Measurements from ENCODE around the gene NOL12. TPM values are rescaled to one million over a fixed set of nuclear protein-coding genes. Genes with fewer than 3 reads are reported as not detected.
A peak's percentile ranks its signal among the peaks of the same experiment; 100 is the strongest.

The NOL12 gene
- polyA plus RNA-seq, 2 of the 4 experiments (the other 2 are of a cell fraction): 23.0 to 37.3 TPM

DNA sequence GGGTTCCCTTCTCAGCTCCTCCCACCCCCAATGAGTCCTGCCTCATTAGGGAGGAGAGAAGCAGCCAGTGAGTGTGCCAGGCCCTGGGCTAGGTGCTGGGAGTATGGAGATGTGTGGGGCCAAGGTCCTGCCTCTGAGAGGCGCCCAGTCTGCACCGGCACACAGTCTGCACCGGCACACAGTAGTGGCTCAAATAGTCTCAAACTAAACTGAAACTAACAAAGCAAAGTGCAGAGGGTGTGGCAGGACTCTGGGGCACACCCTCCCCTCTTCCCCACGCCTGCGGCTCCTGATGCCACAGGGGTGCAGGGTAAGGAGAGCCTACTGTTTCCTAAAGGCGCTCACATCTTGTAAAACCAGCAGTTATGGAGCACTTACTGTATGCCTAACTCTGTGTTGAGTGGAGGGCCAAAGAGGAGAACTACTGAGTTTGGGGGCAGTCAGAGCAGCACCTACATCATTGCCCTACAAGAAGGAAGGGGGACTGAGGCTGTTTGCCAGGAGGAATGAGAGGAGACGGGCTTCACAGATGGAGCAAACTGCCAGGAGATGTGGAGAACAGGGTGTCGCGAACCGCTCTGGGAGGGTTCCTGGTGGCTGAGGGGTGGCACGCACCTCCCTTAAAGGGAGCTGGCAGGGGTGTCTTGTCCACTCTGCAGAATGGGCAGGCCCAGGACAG is 47.6 kb upstream of the NOL12 start:
- DNase-seq (ENCODE audit: low read depth in 1 of 2, low spot score in 1 of 2) (no peak), ATAC-seq (peak in 1 of 2 experiments; percentile 7; a peak in 2 of 6 replicates), FAIRE-seq (no peak)
- H3K27ac ChIP-seq: peak overlapping the region in 1 of 2 experiments; percentile 93; a peak in 1 of 6 replicates
- H3K4me1 ChIP-seq: peaks cover 10% of the 10 kb centered on the region; the same call in 2 of the 3 replicates
- 81% methylated on average over 10 of the region's 11 CpGs for WGBS (ENCODE audit: missing lambda C conversion rate)
- ChIA-PET POLR2A (no interaction called here), CTCF (interaction anchor here (0.6 to 7.1 kb wide), 6 partner anchors 8 to 355 kb away, joined by 3 to 129 read pairs (median 4); partner anchors contain the start of genes GGA1 and PDXP)
- TF ChIP-seq EHF (CRISPR knock-in tag; IDR thresholded peaks at IDR 0.05) (no peak), ZSCAN20 (CRISPR knock-in tag; IDR thresholded peaks at IDR 0.05) (no peak), MYC (IDR thresholded peaks at IDR 0.05; ENCODE audit: borderline replicate concordance, low read length) (no peak), JUN (IDR thresholded peaks at IDR 0.05) (no peak), KDM1A (IDR thresholded peaks at IDR 0.05; ENCODE audit: low read depth) (no peak), NPAS2 (CRISPR knock-in tag; IDR thresholded peaks at IDR 0.05; ENCODE audit: borderline replicate concordance) (no peak), PBX3 (IDR thresholded peaks at IDR 0.05) (no peak)
- peak overlapping the region; percentile 82; the same call in 2 of the 3 replicates for H3K4me2 ChIP-seq
- no peaks in the 10 kb centered on the region for H3K9me3 ChIP-seq
- H3K4me3 ChIP-seq: no peak overlapping the region

DNA sequence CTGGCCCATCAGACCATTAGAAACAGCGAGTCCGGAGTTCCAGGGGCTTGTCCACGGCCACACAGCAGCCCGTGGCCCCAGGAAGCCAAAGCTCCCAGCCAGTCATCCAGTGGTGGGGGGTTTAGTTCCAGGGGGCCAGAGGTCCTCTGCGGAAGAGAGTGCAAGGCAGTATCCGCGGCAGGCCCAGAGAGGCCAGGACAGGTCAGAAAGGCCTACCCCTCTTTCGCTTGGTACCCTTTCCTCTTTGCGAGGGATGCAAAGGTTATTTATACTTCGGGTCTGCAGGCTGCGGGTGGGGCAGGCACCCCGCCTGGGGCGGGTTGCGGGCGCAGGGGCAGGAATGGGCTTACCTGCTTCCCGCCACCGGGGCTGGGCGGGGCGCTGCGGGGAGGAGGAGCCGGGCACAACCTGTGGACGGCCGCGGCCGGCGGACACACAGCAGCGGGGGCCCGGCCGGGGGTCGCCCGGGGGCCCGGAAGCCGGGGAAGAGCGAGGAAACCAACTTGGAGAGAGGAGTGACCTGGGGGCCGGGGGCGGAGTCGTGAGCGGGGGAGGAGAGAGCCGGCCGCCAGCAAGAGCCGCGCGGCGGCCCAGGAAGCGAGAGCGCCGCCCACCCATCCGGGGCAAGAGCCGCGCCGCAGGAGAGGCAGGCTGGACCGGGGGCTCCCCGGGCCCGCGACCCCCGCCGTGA is 46.9 kb upstream of the NOL12 start, which contains the start of gene SH3BP1:
Gene SH3BP1, plus strand, starts transcription at position 600 of the 691 bp plus-strand sequence. CDS start 119 bp downstream, outside the sequence.
- DNase-seq (ENCODE audit: low read depth in 1 of 2, low spot score in 1 of 2) (no peak), ATAC-seq (peak; percentile 14 to 50; a peak in 3 of 6 replicates), FAIRE-seq (no peak)
- Histone ChIP-seq H3K4me2 (peak within 1 kb of the TSS; percentile 82), H3K27ac (peak within 1 kb of the TSS; percentile 62 to 93), H3K4me3 (peak within 1 kb of the TSS; percentile 58), H3K9me3 (no peaks in the 10 kb centered on the region), H3K4me1 (peaks cover 10% of the 10 kb centered on the region; the same call in 2 of the 3 replicates)
- WGBS (ENCODE audit: missing lambda C conversion rate): 15% methylated on average over 4 of the region's 57 CpGs
- ChIA-PET POLR2A (no interaction called here), CTCF (interaction anchor here (1.2 to 7.1 kb wide), 2 partner anchors 9 to 19 kb away, joined by 5 to 129 read pairs; partner anchors contain the start of gene PDXP)
- no peak for TF ChIP-seq HES2 (IDR thresholded peaks at IDR 0.05)
- TF ChIP-seq PBX3 (IDR thresholded peaks at IDR 0.05): no peak
- no peak for TF ChIP-seq EHMT2 (IDR thresholded peaks at IDR 0.05; ENCODE audit: low read depth)
- TF ChIP-seq POLR2AphosphoS2 (conservative IDR thresholded peaks at IDR 0.05; ENCODE audit: low read length): no peak
- no peak for TF ChIP-seq MYC (IDR thresholded peaks at IDR 0.05; ENCODE audit: borderline replicate concordance, low read length)
- TF ChIP-seq, protein P1, sequence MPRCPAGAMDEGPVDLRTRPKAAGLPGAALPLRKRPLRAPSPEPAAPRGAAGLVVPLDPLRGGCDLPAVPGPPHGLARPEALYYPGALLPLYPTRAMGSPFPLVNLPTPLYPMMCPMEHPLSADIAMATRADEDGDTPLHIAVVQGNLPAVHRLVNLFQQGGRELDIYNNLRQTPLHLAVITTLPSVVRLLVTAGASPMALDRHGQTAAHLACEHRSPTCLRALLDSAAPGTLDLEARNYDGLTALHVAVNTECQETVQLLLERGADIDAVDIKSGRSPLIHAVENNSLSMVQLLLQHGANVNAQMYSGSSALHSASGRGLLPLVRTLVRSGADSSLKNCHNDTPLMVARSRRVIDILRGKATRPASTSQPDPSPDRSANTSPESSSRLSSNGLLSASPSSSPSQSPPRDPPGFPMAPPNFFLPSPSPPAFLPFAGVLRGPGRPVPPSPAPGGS (IDR thresholded peaks at IDR 0.05): no peak
- TF ChIP-seq RCOR1 (IDR thresholded peaks at IDR 0.05; ENCODE audit: low read depth, low read length): no peak
- no peak for TF ChIP-seq HOXB13 (CRISPR knock-in tag; IDR thresholded peaks at IDR 0.05; ENCODE audit: low read depth)
- no peak for TF ChIP-seq ZC3H11A (IDR thresholded peaks at IDR 0.05)
- TF ChIP-seq FOSL2 (IDR thresholded peaks at IDR 0.05): no peak
- TF ChIP-seq FOSL2 (CRISPR knock-in tag; IDR thresholded peaks at IDR 0.05): no peak
- TF ChIP-seq, protein P2, sequence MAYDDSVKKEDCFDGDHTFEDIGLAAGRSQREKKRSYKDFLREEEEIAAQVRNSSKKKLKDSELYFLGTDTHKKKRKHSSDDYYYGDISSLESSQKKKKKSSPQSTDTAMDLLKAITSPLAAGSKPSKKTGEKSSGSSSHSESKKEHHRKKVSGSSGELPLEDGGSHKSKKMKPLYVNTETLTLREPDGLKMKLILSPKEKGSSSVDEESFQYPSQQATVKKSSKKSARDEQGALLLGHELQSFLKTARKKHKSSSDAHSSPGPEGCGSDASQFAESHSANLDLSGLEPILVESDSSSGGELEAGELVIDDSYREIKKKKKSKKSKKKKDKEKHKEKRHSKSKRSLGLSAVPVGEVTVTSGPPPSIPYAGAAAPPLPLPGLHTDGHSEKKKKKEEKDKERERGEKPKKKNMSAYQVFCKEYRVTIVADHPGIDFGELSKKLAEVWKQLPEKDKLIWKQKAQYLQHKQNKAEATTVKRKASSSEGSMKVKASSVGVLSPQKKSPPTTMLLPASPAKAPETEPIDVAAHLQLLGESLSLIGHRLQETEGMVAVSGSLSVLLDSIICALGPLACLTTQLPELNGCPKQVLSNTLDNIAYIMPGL (CRISPR knock-in tag; IDR thresholded peaks at IDR 0.05; ENCODE audit: borderline replicate concordance): no peak
- TF ChIP-seq ZNF302 (CRISPR knock-in tag; IDR thresholded peaks at IDR 0.05): no peak
- TF ChIP-seq, protein P3, sequence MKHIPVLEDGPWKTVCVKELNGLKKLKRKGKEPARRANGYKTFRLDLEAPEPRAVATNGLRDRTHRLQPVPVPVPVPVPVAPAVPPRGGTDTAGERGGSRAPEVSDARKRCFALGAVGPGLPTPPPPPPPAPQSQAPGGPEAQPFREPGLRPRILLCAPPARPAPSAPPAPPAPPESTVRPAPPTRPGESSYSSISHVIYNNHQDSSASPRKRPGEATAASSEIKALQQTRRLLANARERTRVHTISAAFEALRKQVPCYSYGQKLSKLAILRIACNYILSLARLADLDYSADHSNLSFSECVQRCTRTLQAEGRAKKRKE (CRISPR knock-in tag; IDR thresholded peaks at IDR 0.05; ENCODE audit: low read depth): no peak
- no peak for TF ChIP-seq ZSCAN20 (CRISPR knock-in tag; IDR thresholded peaks at IDR 0.05)
- TF ChIP-seq JUN (IDR thresholded peaks at IDR 0.05): no peak
- no peak for TF ChIP-seq CEBPB (IDR thresholded peaks at IDR 0.05)
- no peak for TF ChIP-seq HDAC2 (IDR thresholded peaks at IDR 0.05)
- no peak for TF ChIP-seq KDM1A (IDR thresholded peaks at IDR 0.05; ENCODE audit: low read depth)
